ENCODE measurements around the gene SMURF1.

SMURF1 gene

GRCh38 chr7:99141841-99142726 is 1.8 kb downstream of the SMURF1 start:
- peak; percentile 75 for DNase-seq

- DNase-seq: no peak
Measured at GRCh38 chr7:99141334-99141733, 2.6 kb downstream of the SMURF1 start.

GRCh38 chr7:99140813-99141212 is 3.1 kb downstream of the SMURF1 start:
- no peak for DNase-seq

- DNase-seq: no peak
Measured at GRCh38 chr7:99139036-99139435, 4.9 kb downstream of the SMURF1 start.

GRCh38 chr7:99137411-99138180 is 6.3 kb downstream of the SMURF1 start:
- no peak for DNase-seq

GRCh38 chr7:99135938-99136337 is 8.0 kb downstream of the SMURF1 start:
- DNase-seq: no peak

- DNase-seq: no peak
Measured at GRCh38 chr7:99133766-99134564, 9.9 kb downstream of the SMURF1 start.

GRCh38 chr7:99132595-99133321 is 11.2 kb downstream of the SMURF1 start:
- no peak for DNase-seq

GRCh38 chr7:99131290-99131689 is 12.6 kb downstream of the SMURF1 start:
- no peak for DNase-seq

GRCh38 chr7:99129536-99129935 is 14.4 kb downstream of the SMURF1 start:
- DNase-seq: no peak

GRCh38 chr7:99129001-99129400 is 14.9 kb downstream of the SMURF1 start:
- DNase-seq: no peak

- DNase-seq: no peak
Measured at GRCh38 chr7:99128076-99128950, 15.6 kb downstream of the SMURF1 start.

GRCh38 chr7:99127636-99128035 is 16.3 kb downstream of the SMURF1 start:
- no peak for DNase-seq

GRCh38 chr7:99126921-99127553 is 16.9 kb downstream of the SMURF1 start:
- DNase-seq: peak; percentile 10

GRCh38 chr7:99125505-99125865 is 18.4 kb downstream of the SMURF1 start:
- DNase-seq: no peak

GRCh38 chr7:99124751-99125504 is 19.0 kb downstream of the SMURF1 start:
- DNase-seq: no peak

- no peak for DNase-seq
Measured at GRCh38 chr7:99124236-99124635, 19.7 kb downstream of the SMURF1 start.

GRCh38 chr7:99123571-99124033 is 20.3 kb downstream of the SMURF1 start:
- DNase-seq: peak; percentile 48

- DNase-seq: no peak
Measured at GRCh38 chr7:99122762-99123161, 21.1 kb downstream of the SMURF1 start.

GRCh38 chr7:99121496-99122021 is 22.3 kb downstream of the SMURF1 start:
- DNase-seq: no peak
